ENCODE results near the gene RNASEH2A. TPM values are rescaled to one million over a fixed set of nuclear protein-coding genes. Genes with fewer than 3 reads are reported as not detected.
"Not testable (repeated sequence)": the region's sequence is repeated elsewhere in the genome, so short reads cannot be mapped to it uniquely, and the experiment has no call there.

RNASEH2A gene
- total RNA-seq, 1 donor from 2014 or later, result 9.9 TPM

GRCh38 chr19:12841094-12841493 is 34.7 kb downstream of the RNASEH2A start:
- Mint-ChIP-seq H3K27ac (ENCODE audit: unreplicated experiment) (no peak overlapping the region), H3K27me3 (ENCODE audit: low read depth) (peaks cover 54% of the 10 kb centered on the region), H3K9me3 (ENCODE audit: low read depth) (no peaks in the 10 kb centered on the region), H3K4me3 (ENCODE audit: unreplicated experiment) (peak overlapping the region; percentile 66), H3K36me3 (ENCODE audit: low read depth) (peaks cover 2% of the 10 kb centered on the region), H3K4me1 (ENCODE audit: low read depth) (peaks cover 16% of the 10 kb centered on the region)
- no peak for DNase-seq (ENCODE audit: low spot score)
- TF ChIP-seq CTCF (IDR thresholded peaks at IDR 0.05), result no peak

GRCh38 chr19:12842511-12842910 is 36.1 kb downstream of the RNASEH2A start:
- no peak for DNase-seq (ENCODE audit: low spot score)
- H3K36me3 Mint-ChIP-seq (ENCODE audit: low read depth), result peaks cover 2% of the 10 kb centered on the region
- no peak overlapping the region for H3K4me3 Mint-ChIP-seq (ENCODE audit: unreplicated experiment)
- no peak for TF ChIP-seq CTCF (IDR thresholded peaks at IDR 0.05)
- H3K27me3 Mint-ChIP-seq (ENCODE audit: low read depth), result peaks cover 42% of the 10 kb centered on the region
- no peak overlapping the region for H3K27ac Mint-ChIP-seq (ENCODE audit: unreplicated experiment)
- peaks cover 16% of the 10 kb centered on the region for H3K4me1 Mint-ChIP-seq (ENCODE audit: low read depth)
- H3K9me3 Mint-ChIP-seq (ENCODE audit: low read depth), result no peaks in the 10 kb centered on the region

- Mint-ChIP-seq H3K27me3 (ENCODE audit: low read depth) (peaks cover 36% of the 10 kb centered on the region), H3K27ac (ENCODE audit: unreplicated experiment) (no peak overlapping the region), H3K9me3 (ENCODE audit: low read depth) (no peaks in the 10 kb centered on the region), H3K4me1 (ENCODE audit: low read depth) (peaks cover 19% of the 10 kb centered on the region), H3K36me3 (ENCODE audit: low read depth) (peaks cover 2% of the 10 kb centered on the region), H3K4me3 (ENCODE audit: unreplicated experiment) (no peak overlapping the region)
- no peak for DNase-seq (ENCODE audit: low spot score)
- TF ChIP-seq CTCF (IDR thresholded peaks at IDR 0.05), result no peak
Observed at GRCh38 chr19:12843328-12843727, 36.9 kb downstream of the RNASEH2A start.

GRCh38 chr19:12843999-12844732 is 37.8 kb downstream of the RNASEH2A start:
- DNase-seq (ENCODE audit: low spot score), result no peak
- Mint-ChIP-seq H3K9me3 (ENCODE audit: low read depth) (no peaks in the 10 kb centered on the region), H3K4me1 (ENCODE audit: low read depth) (peaks cover 17% of the 10 kb centered on the region), H3K4me3 (ENCODE audit: unreplicated experiment) (no peak overlapping the region), H3K27me3 (ENCODE audit: low read depth) (peaks cover 34% of the 10 kb centered on the region), H3K27ac (ENCODE audit: unreplicated experiment) (no peak overlapping the region), H3K36me3 (ENCODE audit: low read depth) (peaks cover 2% of the 10 kb centered on the region)
- TF ChIP-seq CTCF (IDR thresholded peaks at IDR 0.05), result no peak

- H3K27me3 Mint-ChIP-seq (ENCODE audit: low read depth), result peaks cover 12% of the 10 kb centered on the region
- H3K4me1 Mint-ChIP-seq (ENCODE audit: low read depth), result not testable (repeated sequence)
Observed at GRCh38 chr19:12846613-12847012, 40.2 kb downstream of the RNASEH2A start.

More at GRCh38 chr19:12846613-12847012, 40.2 kb downstream of the RNASEH2A start:
- H3K9me3 Mint-ChIP-seq (ENCODE audit: low read depth); H3K27ac Mint-ChIP-seq (ENCODE audit: unreplicated experiment); H3K4me3 Mint-ChIP-seq (ENCODE audit: unreplicated experiment); H3K36me3 Mint-ChIP-seq (ENCODE audit: low read depth); DNase-seq (ENCODE audit: low spot score): not testable (repeated sequence)

Measured in chondrocyte (in vitro differentiated cells).